Stimulated activated CD4-positive, alpha-beta T cell treated with anti-CD3 and anti-CD28 coated beads, Interleukin-12 subunit alpha, Interleukin-12 subunit beta, amount 100 ng/mL, for 24 hours (primary cell): ENCODE measurements around the gene MRPL22.
"Not testable (repeated sequence)": the region's sequence is repeated elsewhere in the genome, so short reads cannot be mapped to it uniquely, and the experiment has no call there.

Experiments
- DNase-seq, 2 experiments: peaks; one replicate each; pipeline ENCODE4 v3.0.0-alpha.2; 2020; ENCODE audit warnings: low read depth in 2 of 2

MRPL22 gene

GRCh38 chr5:154995679-154996078 is 54.8 kb downstream of the MRPL22 start:
- DNase-seq = no peak

DNA sequence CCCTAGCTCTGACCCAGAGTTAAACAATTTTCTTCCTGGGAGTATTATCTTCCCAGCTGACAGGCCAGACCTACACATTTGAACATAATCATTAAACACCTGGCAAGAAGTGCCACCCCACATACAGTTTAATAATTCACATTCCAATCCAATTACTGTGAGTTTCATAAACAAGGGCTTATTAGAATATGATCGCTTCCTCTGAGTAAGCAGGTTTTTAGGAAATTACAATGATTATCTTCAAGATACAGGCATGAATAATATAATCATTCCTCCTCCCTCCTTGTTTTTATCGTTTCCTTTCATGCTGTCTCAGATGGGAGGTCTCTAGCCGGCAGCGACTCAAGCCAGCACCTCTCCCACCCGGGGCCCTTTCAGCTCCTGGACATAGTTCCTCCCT is 56.9 kb downstream of the MRPL22 start:
- DNase-seq = no peak

DNA sequence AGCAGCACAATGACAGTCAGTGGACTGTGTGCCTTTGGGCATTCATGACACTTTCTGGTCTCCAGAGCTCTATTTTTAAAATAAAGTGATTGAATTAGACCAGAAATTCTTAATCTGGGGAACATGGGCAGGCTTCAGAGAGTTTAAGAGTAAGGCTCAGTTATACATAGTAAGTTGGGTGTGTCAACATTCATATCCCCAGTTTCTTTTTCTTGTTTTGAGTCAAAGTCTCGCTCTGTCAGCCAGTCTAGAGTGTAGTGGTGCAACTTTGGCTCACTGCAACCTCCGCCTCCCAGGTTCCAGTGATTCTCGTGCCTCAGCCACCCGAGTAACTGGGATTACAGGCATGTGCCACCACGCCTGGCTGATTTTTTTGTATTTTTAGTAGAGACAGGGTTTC is 59.0 kb downstream of the MRPL22 start:
- DNase-seq = no peak

DNA sequence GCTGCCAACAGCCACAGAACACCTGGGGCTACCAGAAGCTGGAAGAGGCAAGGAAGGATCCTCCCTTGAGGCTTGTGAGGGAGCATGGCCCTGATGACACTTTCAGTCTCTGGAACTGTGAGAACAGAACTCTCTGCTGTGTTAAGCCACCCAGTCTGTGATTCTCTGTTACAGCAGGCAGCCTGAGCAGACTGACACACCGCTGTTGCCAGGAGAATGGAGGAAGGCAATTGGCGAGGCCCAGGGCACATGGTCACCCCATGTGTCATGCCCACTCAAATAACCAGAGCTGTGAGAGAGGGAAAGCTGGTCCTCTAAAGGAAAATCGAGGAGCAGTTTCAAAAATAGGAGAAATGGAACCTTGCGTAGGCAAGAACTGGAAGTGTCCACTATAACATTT is 60.6 kb downstream of the MRPL22 start:
- no peak for DNase-seq

GRCh38 chr5:155002722-155003121 is 61.8 kb downstream of the MRPL22 start:
- DNase-seq = not testable (repeated sequence)

GRCh38 chr5:155004138-155004744 is 63.4 kb downstream of the MRPL22 start:
- DNase-seq = peak in 1 of 2 experiments; percentile 12

DNA sequence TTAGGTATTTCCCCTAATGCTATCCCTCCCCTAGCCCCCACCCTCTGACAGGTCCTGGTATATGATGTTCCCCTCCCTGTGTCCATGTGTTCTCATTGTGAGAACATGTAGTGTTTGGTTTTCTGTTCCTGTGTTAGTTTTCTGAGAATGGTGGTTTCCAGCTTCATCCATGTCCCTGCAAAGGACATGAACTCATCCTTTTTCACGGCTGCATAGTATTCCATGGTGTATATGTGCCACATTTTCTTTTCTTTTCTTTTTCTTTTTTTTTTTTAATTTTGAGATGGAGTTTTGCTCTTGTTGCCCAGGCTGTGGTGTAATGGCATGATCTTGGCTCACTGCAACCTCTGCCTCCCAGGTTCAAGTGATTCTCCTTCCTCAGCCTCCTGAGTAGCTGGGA is 65.4 kb downstream of the MRPL22 start:
- DNase-seq = not testable (repeated sequence)

- DNase-seq = no peak
These were observed 67.8 kb downstream of the MRPL22 start for GRCh38 chr5:155008669-155009068.

- DNase-seq = no peak
These were observed 70.0 kb downstream of the MRPL22 start for GRCh38 chr5:155010881-155011280.

DNA sequence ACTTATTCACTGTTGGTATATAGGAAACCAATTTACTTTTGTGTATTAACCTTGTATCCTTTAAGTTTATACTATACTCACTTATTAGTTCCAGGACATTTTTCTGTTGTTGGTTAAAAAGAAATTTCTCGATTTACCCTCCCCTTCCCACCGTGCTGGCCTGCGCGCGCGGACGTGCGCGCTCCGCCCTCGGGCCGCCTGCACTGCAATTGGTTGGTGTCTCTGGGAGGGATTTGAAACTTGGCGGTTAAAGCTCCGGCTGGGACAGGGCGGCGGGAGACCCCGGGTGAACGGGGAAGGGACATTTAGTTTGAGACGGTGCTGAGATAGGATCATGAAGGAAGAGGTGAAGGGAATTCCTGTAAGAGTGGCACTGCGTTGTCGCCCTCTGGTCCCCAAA is 72.7 kb downstream of the MRPL22 start, which contains the start of gene KIF4B:
KIF4B (plus strand) TSS at position 230 of the 400 bp plus-strand sequence; CDS start at position 335, 105 bp downstream.
- no peak for DNase-seq

DNA sequence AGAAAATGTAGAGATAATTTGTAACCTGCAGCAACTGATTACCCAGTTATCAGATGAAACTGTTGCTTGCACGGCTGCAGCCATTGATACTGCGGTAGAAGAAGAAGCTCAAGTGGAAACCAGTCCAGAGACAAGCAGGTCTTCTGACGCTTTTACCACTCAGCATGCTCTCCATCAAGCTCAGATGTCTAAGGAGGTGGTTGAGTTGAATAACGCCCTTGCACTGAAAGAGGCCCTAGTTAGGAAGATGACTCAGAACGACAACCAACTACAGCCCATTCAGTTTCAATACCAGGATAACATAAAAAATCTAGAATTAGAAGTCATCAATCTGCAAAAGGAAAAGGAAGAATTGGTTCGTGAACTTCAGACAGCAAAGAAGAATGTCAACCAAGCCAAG is 74.4 kb downstream of the MRPL22 start:
- no peak for DNase-seq

DNA sequence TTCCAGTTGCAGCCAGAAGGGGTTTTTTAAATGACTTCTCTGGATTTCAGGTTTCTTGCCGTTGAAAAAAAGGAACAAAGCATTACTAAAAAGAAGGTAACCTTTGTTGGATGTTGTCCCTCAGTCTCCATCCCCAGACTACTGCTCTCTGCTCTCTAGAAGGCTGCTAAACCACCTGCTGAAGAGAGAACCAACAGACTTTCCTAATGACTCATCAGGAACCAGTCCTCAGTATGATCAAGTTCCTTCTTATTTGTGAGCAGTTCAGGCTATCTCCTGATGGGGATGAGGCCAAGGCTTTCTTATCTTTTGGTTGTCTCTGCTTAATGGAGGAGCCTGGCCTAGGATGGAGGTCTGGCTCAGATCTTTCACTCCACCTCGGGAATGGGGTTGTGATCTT is 76.7 kb downstream of the MRPL22 start:
- DNase-seq = no peak
